GM20431 (cell line): Measurements from ENCODE around the gene UFSP1.
"Not testable (repeated sequence)": the region's sequence is repeated elsewhere in the genome, so short reads cannot be mapped to it uniquely, and the experiment has no call there.

ENCODE experiments used
- in situ Hi-C: fragments of 300-500 bp; cut with MseI, MboI; formaldehyde crosslinking; loops from one replicate; pipeline ENCODE4 v1.15.0; 2020; ENCODE audit warnings: low sequenced_read_pairs; ENCODE audit not compliant: unreplicated experiment

UFSP1 gene

DNA sequence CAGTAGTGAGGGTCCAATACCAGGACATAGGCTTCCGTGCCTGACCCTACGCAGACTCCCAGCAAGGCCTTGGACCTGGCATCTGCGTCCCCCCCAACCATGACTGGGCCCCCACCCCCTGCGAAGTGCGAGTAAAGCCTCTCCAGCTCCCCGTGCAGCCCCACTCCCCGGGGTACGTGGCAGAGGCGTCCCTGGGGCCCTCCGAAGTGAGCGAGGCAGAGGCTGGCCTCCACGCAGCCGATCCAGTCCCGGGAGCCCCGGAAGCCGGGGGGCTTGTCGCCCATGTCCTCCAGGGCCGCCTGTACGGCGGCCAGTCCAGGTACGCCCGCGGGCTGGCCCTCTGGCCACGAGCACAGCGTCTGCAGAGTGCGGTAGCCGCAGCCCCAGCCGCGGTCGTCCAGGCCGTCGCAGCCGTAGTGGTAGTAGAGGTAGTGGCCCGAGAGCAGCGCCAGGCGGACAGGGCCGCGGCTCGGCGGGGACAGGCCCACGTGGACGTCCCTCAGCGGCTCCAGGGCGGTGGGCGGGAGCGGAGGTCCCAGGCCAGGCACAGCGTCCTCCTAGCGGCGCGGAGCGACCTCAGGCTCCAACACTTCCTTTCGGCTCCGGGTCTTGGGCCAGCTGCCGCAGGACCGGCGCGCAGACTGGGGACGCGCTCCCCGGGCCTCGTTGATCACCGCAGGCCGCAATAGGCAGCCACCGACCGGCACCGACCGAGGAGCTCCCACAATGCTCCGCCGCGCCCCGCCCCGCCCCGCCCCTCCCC lies at the start of gene UFSP1:
TSS of gene UFSP1 (minus strand) at position 728 of the 763 bp plus-strand sequence. CDS start at position 284, 444 bp downstream.
- in situ Hi-C loops: no loop called here

DNA sequence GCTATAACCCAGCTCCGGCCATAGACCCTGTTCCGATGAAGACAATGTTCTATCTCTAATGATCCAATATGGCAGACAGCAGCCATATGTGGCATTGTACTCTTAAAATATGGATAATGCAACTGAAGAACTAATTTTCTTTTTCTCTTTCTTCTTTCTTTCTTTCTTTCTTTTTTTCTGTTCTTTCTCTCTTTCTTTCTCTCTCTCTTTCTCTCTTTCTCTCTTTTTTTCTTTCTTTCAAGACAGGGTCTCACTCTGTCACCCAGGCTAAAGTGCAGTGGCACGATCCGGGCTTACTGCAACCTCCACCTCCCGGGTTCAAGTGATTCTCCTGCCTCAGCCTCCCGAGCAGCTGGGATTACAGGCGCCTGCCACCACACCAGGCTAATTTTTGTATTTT lies 46.7 kb upstream of the UFSP1 start:
- in situ Hi-C loops: not testable (repeated sequence)

- in situ Hi-C loops: not testable (repeated sequence)
Measured at GRCh38 chr7:100935381-100935780, 45.9 kb upstream of the UFSP1 start.

DNA sequence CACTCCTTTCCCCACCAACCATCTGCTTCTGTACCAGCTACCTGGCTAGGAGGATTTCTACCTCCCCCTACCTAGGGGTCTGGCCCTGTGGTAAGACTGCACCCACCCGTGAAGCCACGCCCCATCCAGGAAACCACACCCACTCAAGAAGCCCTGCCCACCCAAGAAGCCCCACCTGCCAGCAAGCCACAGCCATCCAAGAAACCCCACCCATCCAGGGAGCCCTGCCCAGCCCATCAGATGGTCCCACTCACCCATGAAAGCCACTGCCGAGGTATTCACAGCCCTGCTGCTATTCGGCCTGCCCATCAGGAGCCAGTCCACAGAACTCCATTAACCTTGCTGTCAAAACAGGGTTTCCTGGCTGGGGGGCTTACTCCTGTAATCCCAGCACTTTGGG lies 44.2 kb upstream of the UFSP1 start:
- in situ Hi-C loops: no loop called here

- in situ Hi-C loops: no loop called here
Measured at GRCh38 chr7:100929808-100930174, 40.3 kb upstream of the UFSP1 start.

- in situ Hi-C loops: not testable (repeated sequence)
Measured at GRCh38 chr7:100923616-100924015, 34.1 kb upstream of the UFSP1 start.

- in situ Hi-C loops: no loop called here
Measured at GRCh38 chr7:100921039-100921438, 31.5 kb upstream of the UFSP1 start.

GRCh38 chr7:100919779-100920437 lies 30.4 kb upstream of the UFSP1 start:
- in situ Hi-C loops: not testable (repeated sequence)

DNA sequence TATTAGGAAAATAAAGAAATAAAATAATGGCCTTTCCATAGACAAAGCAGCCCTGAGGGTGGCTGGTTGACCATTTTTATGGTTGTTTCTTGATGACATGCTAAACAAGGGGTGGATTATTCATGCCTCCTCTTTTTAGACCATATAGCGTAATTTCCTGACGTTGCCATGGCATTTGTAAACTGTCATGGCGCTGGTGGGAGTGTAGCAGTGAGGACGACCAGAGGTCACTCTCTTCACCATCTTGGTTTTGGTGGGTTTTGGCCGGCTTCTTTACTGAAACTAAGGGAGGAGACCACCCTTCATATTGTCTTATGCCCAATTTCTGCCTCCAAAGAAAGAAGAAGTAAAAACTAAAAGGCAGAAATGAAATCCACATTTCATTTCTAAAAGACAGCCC lies 29.8 kb upstream of the UFSP1 start:
- in situ Hi-C loops: not testable (repeated sequence)

- in situ Hi-C loops: no loop called here
Measured at GRCh38 chr7:100914879-100915447, 25.4 kb upstream of the UFSP1 start.

- in situ Hi-C loops: no loop called here
Measured at GRCh38 chr7:100914208-100914878, 24.8 kb upstream of the UFSP1 start.

DNA sequence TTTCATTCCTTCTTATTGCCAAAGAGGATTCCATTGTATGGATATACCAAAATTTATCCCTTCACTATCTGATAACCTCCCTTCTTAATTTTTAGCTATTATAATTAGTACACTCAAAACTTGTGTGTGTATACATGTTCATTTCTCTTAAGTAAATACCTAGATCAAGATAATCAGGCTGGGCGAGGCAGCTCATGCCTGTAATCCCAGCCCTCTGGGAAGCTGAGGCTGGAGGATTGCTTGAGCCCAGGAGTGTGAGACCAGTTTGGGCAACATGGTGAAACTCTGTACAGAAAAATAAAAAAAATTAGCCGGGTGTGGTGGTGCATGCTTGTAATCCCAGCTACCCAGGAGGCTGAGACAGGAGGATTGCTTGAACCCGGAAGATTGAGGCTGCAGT lies 22.0 kb upstream of the UFSP1 start:
- in situ Hi-C loops: no loop called here

GRCh38 chr7:100910443-100910842 lies 20.9 kb upstream of the UFSP1 start:
- in situ Hi-C loops: not testable (repeated sequence)

- in situ Hi-C loops: loop anchor here (10.0 kb wide), 1 partner anchor 146 kb away; no protein-coding TSS in a partner anchor
Measured at GRCh38 chr7:100908512-100908911, 19.0 kb upstream of the UFSP1 start.

- in situ Hi-C loops: loop anchor here (10.0 kb wide), 1 partner anchor 152 kb away; no protein-coding TSS in a partner anchor
Measured at GRCh38 chr7:100902638-100903037, 13.1 kb upstream of the UFSP1 start.

DNA sequence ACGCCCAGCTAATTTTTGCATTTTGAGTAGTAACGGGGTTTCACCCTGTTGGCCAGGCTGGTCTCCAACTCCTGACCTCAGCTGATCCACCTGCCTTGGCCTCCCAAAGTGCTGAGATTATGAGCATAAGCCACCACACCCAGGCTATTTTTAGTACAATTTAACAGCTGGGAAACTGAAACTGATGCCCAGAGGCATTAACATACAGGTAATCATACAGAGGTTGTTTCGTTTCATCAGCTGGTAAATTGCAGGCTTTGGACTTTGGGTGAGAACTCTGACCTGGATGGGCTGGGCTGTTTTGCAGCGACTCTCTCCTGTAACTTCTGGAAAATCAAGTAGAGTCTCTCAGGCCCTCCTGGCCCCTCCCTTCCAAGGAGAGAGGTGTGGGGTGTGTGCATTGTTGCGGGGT lies 12.4 kb upstream of the UFSP1 start:
- in situ Hi-C loops: loop anchor here (10.0 kb wide), 1 partner anchor 153 kb away; no protein-coding TSS in a partner anchor

DNA sequence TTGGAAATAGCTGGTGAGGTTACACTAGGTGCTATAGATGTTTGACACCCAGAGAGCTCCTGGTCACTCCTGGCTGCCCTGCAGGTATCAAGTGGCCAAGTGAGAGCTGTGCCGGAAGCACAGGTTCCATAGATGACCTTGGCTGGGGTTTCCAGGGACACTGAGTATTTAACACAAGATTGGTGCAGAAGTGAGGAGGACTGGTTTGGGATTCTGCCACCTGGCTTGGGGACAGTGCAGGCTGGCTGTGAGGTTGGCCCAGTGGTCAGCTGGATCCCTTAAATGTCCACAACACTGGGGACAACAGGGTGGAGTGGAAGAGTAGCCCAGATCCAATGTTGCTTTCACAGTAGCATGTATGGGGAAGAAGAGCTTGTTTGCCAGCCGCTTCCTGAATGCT lies 11.5 kb upstream of the UFSP1 start:
- in situ Hi-C loops: loop anchor here (10.0 kb wide), 1 partner anchor 154 kb away; no protein-coding TSS in a partner anchor

DNA sequence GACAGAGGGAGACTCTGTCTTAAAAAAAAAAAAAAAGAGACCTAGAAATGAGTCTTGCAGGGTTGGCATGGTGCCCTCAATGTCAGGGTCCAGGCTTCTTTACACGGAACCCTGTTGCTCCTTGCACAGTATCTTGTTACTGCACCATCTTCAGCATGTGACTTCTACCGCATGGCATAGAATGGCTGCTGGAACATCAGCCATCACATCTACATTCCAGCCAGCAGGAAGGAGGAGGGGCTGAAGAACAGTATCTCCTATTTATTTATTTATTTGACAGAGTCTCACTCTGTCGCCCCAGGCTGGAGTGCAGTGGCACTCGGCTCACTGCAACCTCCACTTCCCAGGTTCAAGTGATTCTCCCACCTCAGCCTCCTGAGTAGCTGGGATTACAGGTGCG lies 9.9 kb upstream of the UFSP1 start:
- in situ Hi-C loops: no loop called here

GRCh38 chr7:100897772-100898454 lies 8.4 kb upstream of the UFSP1 start:
- in situ Hi-C loops: no loop called here
